T47D (cell line): ENCODE measurements around the gene SMAD6.

Experiments used
- DNase-seq, 2 experiments: peaks; one replicate each; pipeline versions ENCODE4 v3.0.0 to v3.0.0-alpha.2; 2011 to 2012; ENCODE audit warnings: low read depth in 1 of 2, low spot score in 1 of 2
- JUND ChIP-seq: IDR thresholded peaks from 2 replicates; pipeline ENCODE4 v1.6.1; 2012; ENCODE audit warnings: low read depth
- in situ Hi-C: cut with HindIII; loops from 2 replicates; pipeline ENCODE4 v1.10.0; 2016; ENCODE audit warnings: low sequenced_read_pairs, low pct_unique_long_range_greater_than_20kb

SMAD6 gene

GRCh38 chr15:66765478-66766281, 63.6 kb downstream of the SMAD6 start:
- in situ Hi-C loops = no loop called here
- peak; percentile 37 to 68 for DNase-seq
- TF ChIP-seq JUND = no peak

- no peak for TF ChIP-seq JUND
- DNase-seq = no peak
- in situ Hi-C loops = no loop called here
Measured at GRCh38 chr15:66766282-66767230, 64.5 kb downstream of the SMAD6 start.

GRCh38 chr15:66767240-66767659, 65.2 kb downstream of the SMAD6 start:
- in situ Hi-C loops = no loop called here
- TF ChIP-seq JUND = no peak
- no peak for DNase-seq

GRCh38 chr15:66768987-66769386, 67.0 kb downstream of the SMAD6 start:
- TF ChIP-seq JUND = no peak
- in situ Hi-C loops = no loop called here
- no peak for DNase-seq

GRCh38 chr15:66770518-66771350, 68.7 kb downstream of the SMAD6 start:
- in situ Hi-C loops = no loop called here
- DNase-seq = no peak
- no peak for TF ChIP-seq JUND

GRCh38 chr15:66771351-66771650, 69.3 kb downstream of the SMAD6 start:
- in situ Hi-C loops = no loop called here
- DNase-seq = no peak
- TF ChIP-seq JUND = no peak

- TF ChIP-seq JUND = no peak
- DNase-seq = no peak
- in situ Hi-C loops = no loop called here
Measured at GRCh38 chr15:66772604-66773128, 70.6 kb downstream of the SMAD6 start.

GRCh38 chr15:66773129-66773873, 71.3 kb downstream of the SMAD6 start:
- no peak for DNase-seq
- TF ChIP-seq JUND = no peak
- in situ Hi-C loops = no loop called here

- in situ Hi-C loops = no loop called here
- TF ChIP-seq JUND = no peak
- peak; percentile 89 to 93 for DNase-seq
Measured at GRCh38 chr15:66774001-66774814, 72.2 kb downstream of the SMAD6 start.

GRCh38 chr15:66775127-66776105, 73.4 kb downstream of the SMAD6 start:
- DNase-seq = no peak
- TF ChIP-seq JUND = no peak
- in situ Hi-C loops = no loop called here
